ENCODE measurements around the gene COPS6. TPM values are rescaled to one million over a fixed set of nuclear protein-coding genes. Genes with fewer than 3 reads are reported as not detected.

The COPS6 gene
- total RNA-seq, 2 donors from 2014 or later, result 15.8 to 16.1 TPM

- Histone ChIP-seq H3K4me3 (no peak overlapping the region), H3K27me3 (no peaks in the 10 kb centered on the region), H3K9me3 (no peaks in the 10 kb centered on the region), H3K27ac (no peak overlapping the region), H3K36me3 (replicated peaks in 1 of 2; ENCODE audit: insufficient read depth in 1 of 2, low read depth in 2 of 2) (peaks cover 22 to 36% of the 10 kb centered on the region in 2 donors), H3K4me1 (peaks cover 14% of the 10 kb centered on the region)
- TF ChIP-seq CTCF (IDR thresholded peaks at IDR 0.05) (no peak), POLR2A (IDR thresholded peaks at IDR 0.05) (no peak)
- intact Hi-C loops (cut with DNase I), result no loop called here
- no peak for DNase-seq
- ATAC-seq, result no peak
- WGBS, 2 donors, result 86% methylated on average over 9 of the region's 9 CpGs
These were observed 6.5 kb downstream of the COPS6 start for GRCh38 chr7:100095289-100095688.

GRCh38 chr7:100095704-100096103 is 6.9 kb downstream of the COPS6 start:
- 79 to 97% methylated on average over 16 to 17 of the region's 17 CpGs for WGBS, 2 donors
- no peak for DNase-seq
- H3K27ac ChIP-seq, result no peak overlapping the region
- no peak for TF ChIP-seq POLR2A (IDR thresholded peaks at IDR 0.05)
- TF ChIP-seq CTCF (IDR thresholded peaks at IDR 0.05), result no peak
- peaks cover 22 to 36% of the 10 kb centered on the region in 2 donors for H3K36me3 ChIP-seq (replicated peaks in 1 of 2; ENCODE audit: insufficient read depth in 1 of 2, low read depth in 2 of 2)
- peaks cover 14% of the 10 kb centered on the region for H3K4me1 ChIP-seq
- H3K9me3 ChIP-seq, result no peaks in the 10 kb centered on the region
- ATAC-seq, result no peak
- no peak overlapping the region for H3K4me3 ChIP-seq
- H3K27me3 ChIP-seq, result no peaks in the 10 kb centered on the region
- intact Hi-C loops (cut with DNase I), result no loop called here

- peaks cover 20 to 27% of the 10 kb centered on the region in 2 donors for H3K36me3 ChIP-seq (replicated peaks in 1 of 2; ENCODE audit: insufficient read depth in 1 of 2, low read depth in 2 of 2)
- H3K27ac ChIP-seq, result no peak overlapping the region
- H3K9me3 ChIP-seq, result no peaks in the 10 kb centered on the region
- WGBS, 2 donors, result 80 to 83% methylated on average over 10 of the region's 10 CpGs
- DNase-seq, result no peak
- intact Hi-C loops (cut with DNase I), result no loop called here
- H3K27me3 ChIP-seq, result no peaks in the 10 kb centered on the region
- peaks cover 27% of the 10 kb centered on the region for H3K4me1 ChIP-seq
- H3K4me3 ChIP-seq, result no peak overlapping the region
- ATAC-seq, result no peak
- TF ChIP-seq POLR2A (IDR thresholded peaks at IDR 0.05), result no peak
- no peak for TF ChIP-seq CTCF (IDR thresholded peaks at IDR 0.05)
These were observed 10.1 kb downstream of the COPS6 start for GRCh38 chr7:100098913-100099312.

- Histone ChIP-seq H3K9me3 (no peaks in the 10 kb centered on the region), H3K36me3 (replicated peaks in 1 of 2; ENCODE audit: insufficient read depth in 1 of 2, low read depth in 2 of 2) (peaks cover 17 to 30% of the 10 kb centered on the region in 2 donors), H3K27me3 (no peaks in the 10 kb centered on the region), H3K27ac (peak overlapping the region in 2 of 4 donors; percentile 84 to 91), H3K4me3 (peak overlapping the region in 1 of 2 donors; percentile 75), H3K4me1 (peaks cover 27% of the 10 kb centered on the region)
- ATAC-seq (no peak), DNase-seq (no peak)
- TF ChIP-seq POLR2A (IDR thresholded peaks at IDR 0.05), result no peak
- TF ChIP-seq CTCF (IDR thresholded peaks at IDR 0.05), result no peak
- intact Hi-C loops (cut with DNase I), result no loop called here
- 56 to 68% methylated on average over 12 of the region's 12 CpGs for WGBS, 2 donors
These were observed 10.7 kb downstream of the COPS6 start for GRCh38 chr7:100099452-100099851.

GRCh38 chr7:100100420-100101015 is 11.7 kb downstream of the COPS6 start:
- peak; percentile 84 for ATAC-seq
- no peaks in the 10 kb centered on the region for H3K27me3 ChIP-seq
- intact Hi-C loops (cut with DNase I), result no loop called here
- peak in 1 of 7 experiments; percentile 15 for TF ChIP-seq CTCF (IDR thresholded peaks at IDR 0.05)
- TF ChIP-seq POLR2A (IDR thresholded peaks at IDR 0.05), result peak in 2 of 3 donors; percentile 39 to 61
- H3K27ac ChIP-seq, result peak overlapping the region; percentile 84 to 96 (median 90)
- H3K36me3 ChIP-seq (replicated peaks in 1 of 2; ENCODE audit: insufficient read depth in 1 of 2, low read depth in 2 of 2), result peaks cover 14 to 28% of the 10 kb centered on the region in 2 donors
- DNase-seq, result peak; percentile 91 to 94 (median 92)
- H3K9me3 ChIP-seq, result no peaks in the 10 kb centered on the region
- peak overlapping the region; percentile 57 to 75 for H3K4me3 ChIP-seq
- WGBS, 2 donors, result 0 to 1% methylated on average over 17 to 60 of the region's 61 CpGs
- peaks cover 27% of the 10 kb centered on the region for H3K4me1 ChIP-seq
